Measurements from ENCODE around the gene FLNA.

The FLNA gene

GRCh38 chrX:154360155-154360713 is 14.2 kb downstream of the FLNA start:
- no peak for DNase-seq (ENCODE audit: low read depth in 1 of 2, low spot score in 1 of 2)

DNA sequence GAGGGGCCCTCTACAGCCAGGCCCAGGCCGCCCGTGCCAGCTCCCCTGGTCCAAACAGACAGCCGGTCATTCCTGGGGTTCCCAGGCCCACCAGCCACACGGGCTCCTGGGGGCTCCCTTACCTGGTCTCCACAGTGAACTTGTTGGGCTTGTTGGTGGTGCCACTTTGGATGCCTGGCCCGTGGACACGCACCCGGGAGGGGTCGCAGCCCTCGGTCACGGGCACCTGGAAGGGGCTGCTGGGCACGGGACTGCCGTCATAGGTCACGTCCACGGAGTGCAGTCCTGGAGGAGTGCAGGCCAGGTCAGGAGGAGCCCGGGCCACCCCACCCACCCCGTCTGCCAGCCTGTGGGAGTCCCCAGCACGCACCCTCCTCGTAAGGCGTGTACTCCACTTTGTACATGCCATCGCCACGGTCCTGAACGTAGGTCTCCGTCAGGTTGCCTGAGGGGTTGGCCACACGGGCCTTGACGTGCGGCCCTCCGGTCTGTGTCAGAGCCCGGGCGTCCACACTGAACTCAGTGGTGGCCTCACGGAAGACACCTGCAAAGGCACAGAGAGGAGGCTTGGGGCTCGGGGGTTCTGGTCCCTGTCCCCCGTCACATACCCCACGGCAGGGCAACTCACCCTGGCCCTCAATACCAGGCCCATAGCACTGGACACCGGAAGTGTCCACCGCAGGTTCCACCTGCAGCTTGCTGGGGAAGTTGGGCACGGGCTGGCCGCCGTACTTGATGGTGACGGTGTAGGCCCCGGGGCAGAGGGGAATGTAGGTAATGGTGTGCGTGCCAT is 14.9 kb downstream of the FLNA start:
- DNase-seq (ENCODE audit: low read depth in 1 of 2, low spot score in 1 of 2), result no peak

DNA sequence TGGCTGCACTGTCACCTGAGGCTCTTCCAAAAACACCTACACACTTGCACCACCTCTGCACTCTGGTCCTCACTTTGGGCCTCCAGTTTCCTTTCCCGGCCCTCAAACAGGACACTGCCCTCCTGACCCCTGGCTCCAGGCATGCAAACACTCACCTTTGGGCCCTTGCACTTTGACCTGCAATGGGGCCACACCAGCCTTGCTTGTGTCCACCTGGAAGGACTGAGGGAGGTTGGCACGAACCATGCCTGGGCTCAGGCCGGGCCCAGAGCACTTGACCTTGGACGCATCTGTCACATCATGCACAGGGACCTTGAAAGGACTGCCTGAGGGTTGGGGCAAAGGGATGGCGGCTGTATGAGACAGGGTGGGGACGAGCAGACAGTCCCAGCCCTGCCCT is 15.6 kb downstream of the FLNA start:
- no peak for DNase-seq (ENCODE audit: low read depth in 1 of 2, low spot score in 1 of 2)

- no peak for DNase-seq (ENCODE audit: low read depth in 1 of 2, low spot score in 1 of 2)
Observed at GRCh38 chrX:154358011-154358410, 16.4 kb downstream of the FLNA start.

GRCh38 chrX:154357205-154357604 is 17.2 kb downstream of the FLNA start:
- no peak for DNase-seq (ENCODE audit: low read depth in 1 of 2, low spot score in 1 of 2)

- no peak for DNase-seq (ENCODE audit: low read depth in 1 of 2, low spot score in 1 of 2)
Observed at GRCh38 chrX:154356596-154356995, 17.8 kb downstream of the FLNA start.

- no peak for DNase-seq (ENCODE audit: low read depth in 1 of 2, low spot score in 1 of 2)
Observed at GRCh38 chrX:154355776-154356140, 18.7 kb downstream of the FLNA start.

- no peak for DNase-seq (ENCODE audit: low read depth in 1 of 2, low spot score in 1 of 2)
Observed at GRCh38 chrX:154355094-154355775, 19.2 kb downstream of the FLNA start.

DNA sequence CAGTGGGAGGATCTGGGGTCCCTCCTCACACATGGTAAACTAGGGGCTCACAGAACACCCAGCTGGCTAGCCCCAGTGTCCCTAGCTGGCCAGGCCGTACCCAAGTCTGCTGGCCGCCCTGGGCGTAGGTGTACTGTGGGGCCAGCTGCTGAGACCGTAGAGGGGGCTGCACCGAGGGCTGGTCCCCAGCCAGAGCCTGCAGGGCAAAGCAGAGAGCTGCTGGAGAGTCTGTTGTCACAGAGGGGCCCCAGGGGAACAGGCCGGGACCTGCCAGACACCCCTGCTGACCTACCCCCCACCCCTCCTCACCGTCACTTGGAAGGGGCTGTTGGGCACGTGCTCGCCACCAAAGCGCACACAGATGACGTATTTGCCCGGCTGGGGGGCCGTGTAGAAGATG is 19.9 kb downstream of the FLNA start:
- DNase-seq (ENCODE audit: low read depth in 1 of 2, low spot score in 1 of 2), result no peak

DNA sequence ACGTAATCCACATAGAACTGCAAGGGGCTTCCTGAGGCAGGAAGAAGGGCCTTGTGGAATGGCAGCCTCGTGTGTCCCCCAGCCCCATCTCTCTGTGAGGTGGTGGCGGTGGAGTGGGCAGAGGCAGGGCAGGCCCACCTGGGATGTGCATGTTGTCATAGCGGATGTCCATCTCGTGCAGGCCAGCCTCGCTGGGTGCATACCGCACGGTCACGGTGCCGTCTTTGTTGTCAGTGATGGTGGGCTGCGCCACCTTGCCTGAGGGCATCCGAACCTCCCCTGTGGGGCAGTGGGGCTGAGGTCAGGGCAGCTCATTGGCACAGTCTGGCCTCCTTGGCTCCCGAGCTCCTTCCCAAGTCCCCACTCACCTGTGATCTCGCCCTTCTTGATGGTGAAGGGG is 20.4 kb downstream of the FLNA start:
- no peak for DNase-seq (ENCODE audit: low read depth in 1 of 2, low spot score in 1 of 2)

GRCh38 chrX:154353172-154353843 is 21.1 kb downstream of the FLNA start:
- DNase-seq (ENCODE audit: low read depth in 1 of 2, low spot score in 1 of 2), result no peak

DNA sequence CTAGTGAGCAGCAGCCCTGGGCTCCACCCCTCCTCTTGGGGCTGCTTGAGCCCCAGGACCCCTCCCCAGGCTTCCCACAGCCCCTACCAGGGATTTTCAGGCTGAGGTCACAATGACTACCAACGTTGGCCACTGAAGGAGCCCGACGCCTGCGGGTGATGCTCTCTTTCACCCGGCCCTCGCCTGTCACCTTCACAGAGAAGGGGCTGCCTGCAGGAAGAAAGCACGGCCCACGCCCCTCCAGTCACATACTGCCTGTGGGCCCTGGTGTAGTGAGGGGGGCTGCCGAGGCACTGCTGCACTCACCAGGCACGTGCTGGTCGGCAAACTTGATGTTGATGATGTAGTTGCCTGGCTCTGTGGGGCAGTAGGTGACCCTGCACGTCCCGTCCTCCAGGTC is 22.0 kb downstream of the FLNA start:
- no peak for DNase-seq (ENCODE audit: low read depth in 1 of 2, low spot score in 1 of 2)

- no peak for DNase-seq (ENCODE audit: low read depth in 1 of 2, low spot score in 1 of 2)
Observed at GRCh38 chrX:154352012-154352401, 22.4 kb downstream of the FLNA start.

DNA sequence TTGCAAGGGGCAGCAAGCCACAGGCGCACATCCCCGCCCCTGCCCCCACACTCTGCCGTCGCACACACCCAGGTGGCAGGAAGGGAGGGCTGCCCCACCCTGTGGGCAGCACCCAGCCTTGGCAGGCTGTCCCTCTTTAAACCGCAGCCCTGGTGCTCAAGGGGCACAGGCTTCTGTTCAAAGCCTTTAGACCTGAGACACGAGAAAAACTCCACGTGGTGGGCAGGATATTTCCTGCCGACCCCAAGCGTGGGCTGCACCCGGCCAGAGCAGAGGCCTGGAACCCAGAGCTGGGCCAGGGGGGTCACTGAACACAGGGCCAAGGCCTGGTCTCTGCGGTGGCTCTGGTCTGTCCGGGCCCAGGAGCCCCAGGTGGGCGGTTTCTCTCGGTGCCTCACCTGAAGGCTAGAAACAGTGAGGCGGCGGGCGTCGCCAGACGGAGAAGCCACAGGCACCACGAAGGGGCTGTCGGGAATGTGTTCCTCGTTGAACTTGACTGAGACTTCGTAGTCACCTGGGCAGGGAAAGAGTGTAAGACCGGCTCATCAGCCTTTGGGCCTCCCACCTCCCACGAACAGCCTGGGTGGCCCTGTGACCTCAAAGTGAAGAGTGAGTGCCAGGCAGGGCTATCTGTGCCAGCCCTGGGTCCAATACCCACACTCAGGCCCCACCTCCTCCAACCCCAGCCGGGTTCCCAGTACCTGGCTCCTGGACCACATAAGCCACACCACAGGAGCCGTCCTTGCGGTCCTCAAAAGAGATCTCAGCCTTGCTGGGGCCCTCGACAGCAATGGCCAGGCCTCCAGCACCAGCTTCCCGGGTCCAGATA is 23.0 kb downstream of the FLNA start:
- no peak for DNase-seq (ENCODE audit: low read depth in 1 of 2, low spot score in 1 of 2)

DNA sequence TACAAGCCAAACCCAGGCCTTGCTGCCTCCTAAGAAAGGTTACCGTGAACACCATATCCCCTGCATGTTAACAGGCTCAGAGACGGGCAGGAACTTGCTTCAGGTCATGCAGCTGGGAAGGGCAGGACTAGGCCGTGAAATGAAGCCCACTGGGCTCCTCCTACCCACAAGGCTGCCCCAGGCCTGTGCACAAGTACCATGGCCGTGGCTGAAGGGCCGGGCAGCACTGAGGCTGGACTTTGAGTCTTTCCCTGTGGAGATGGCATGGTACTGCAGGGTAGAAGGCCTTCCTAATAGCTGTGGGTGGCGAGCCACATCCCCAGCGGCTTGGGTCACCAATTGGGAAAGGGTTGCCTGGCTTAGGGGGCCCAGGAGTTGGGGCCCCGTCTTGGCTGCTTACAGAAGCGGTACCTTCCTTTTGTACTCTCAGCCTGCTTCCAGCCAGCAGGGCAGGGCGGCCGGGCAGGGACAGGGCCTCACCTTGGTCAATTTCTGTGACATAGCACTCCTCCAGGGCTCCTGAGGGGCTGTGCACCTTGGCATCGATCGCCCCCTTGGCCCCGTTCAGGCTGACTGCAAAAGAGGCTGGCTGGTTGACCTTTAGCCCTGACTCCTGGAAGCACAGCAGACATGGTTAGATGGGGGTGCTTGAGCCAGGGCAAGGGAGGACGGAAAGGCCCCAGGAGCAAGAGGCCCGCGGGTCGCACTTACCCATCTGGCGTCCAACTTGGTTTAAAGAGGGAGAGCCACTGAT is 23.8 kb downstream of the FLNA start:
- DNase-seq (ENCODE audit: low read depth in 1 of 2, low spot score in 1 of 2), result no peak

GRCh38 chrX:154349979-154350378 is 24.5 kb downstream of the FLNA start:
- DNase-seq (ENCODE audit: low read depth in 1 of 2, low spot score in 1 of 2), result no peak

DNA sequence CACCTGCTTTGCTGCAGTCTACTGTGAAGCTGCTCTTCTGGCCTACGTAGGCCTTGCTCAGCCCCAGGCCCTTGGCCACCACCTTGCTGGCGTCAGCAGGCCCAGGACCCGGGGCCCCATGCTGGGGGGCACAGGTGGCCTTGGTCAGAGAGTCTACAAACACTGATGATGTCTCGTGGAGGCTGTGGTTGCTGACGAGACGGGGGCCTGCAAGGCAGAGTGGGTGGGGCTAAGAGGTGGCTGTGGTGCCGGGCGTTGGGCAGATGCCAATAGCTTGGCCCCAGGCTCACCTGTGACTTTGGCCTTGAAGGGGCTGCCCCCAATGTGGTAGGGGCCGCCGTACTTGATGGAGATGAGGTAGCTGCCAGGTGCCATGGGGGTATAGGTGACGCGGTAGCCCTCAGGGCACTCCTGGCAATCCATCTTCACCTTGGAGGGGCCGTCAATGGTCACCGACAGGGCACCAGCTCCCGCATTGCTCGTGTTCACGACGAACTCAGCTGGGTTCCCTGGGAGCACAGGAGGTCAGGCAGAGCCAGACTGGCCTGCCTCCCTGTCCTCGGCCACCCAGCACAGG is 25.0 kb downstream of the FLNA start:
- DNase-seq (ENCODE audit: low read depth in 1 of 2, low spot score in 1 of 2), result no peak

DNA sequence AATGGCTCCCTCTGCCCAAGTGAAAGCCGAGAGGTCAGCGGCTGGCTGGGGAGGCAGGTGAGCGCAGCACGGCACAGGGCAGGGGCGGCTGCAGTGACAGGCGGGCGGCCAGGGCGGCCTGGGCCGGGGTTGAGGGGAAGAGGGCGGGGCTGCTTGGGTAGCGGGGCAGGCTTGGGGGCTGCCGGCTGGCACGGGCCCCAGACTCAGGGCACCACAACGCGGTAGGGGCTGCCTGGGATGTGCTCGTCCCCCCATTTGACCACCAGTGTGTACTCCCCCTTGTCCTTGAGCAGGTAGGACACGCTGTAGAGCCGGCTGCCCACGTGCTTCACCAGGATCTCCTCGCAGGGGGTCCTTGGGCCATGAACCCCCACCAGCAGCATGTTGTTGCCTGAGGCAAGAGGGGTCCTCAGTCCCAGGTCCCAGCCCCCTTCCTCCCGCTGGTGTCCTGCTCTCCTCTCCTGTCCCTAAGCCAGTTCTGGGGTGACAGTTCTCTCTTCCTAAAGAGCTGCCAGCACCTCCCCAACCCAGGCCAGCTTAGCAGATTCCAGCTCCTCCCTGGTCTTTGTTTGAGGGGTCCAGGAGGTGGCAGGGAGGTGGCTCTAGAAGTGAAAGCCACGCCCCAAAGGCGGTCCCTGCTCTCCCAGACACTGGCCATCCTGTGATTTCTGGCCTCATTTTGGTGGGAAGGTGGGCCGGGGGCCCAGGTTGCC is 25.6 kb downstream of the FLNA start:
- no peak for DNase-seq (ENCODE audit: low read depth in 1 of 2, low spot score in 1 of 2)

DNA sequence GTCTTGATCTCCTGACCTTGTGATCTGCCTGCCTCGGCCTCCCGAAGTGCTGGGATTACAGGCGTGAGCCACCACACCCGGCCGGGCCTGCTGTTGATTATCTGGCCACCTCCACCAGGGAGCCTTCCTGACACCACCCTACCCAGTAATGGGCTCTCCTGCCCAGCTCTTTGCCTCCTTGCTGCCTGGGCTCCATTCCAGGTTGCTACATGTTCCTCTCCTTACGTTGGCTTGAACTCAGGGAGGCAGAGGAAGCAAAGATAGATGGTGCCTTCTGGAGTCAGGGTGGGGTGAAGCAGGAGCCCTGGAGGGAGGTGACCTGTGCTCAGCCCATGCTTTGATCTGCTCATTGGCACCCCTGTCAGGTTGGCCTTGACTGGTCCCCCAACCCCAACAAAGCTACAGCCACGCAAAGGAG is 26.3 kb downstream of the FLNA start:
- DNase-seq (ENCODE audit: low read depth in 1 of 2, low spot score in 1 of 2), result no peak

All from activated T-helper 1 cell treated with anti-CD3 and anti-CD28 coated beads, Interleukin-2, amount 50 U/mL, for 16 hours (primary cell).